AG10803 (cell line): ENCODE measurements around the gene TMEM42.

ENCODE experiments used
- DNase-seq: peaks from one replicate; pipeline ENCODE4 v3.0.0; 2010; ENCODE audit warnings: low read depth
- H3K4me3 ChIP-seq: 2 replicates; pipeline ENCODE4 v1.5.1; 2011; ENCODE audit warnings: mild to moderate bottlenecking, low read length, control low read depth
- CTCF ChIP-seq: conservative IDR thresholded peaks from 2 replicates; pipeline ENCODE4 v1.5.1; 2011; ENCODE audit warnings: mild to moderate bottlenecking, low read length, control low read depth, inconsistent platforms

Gene TMEM42

GRCh38 chr3:44909063-44909462, 47.4 kb downstream of the TMEM42 start:
- no peak overlapping the region for H3K4me3 ChIP-seq
- no peak for TF ChIP-seq CTCF
- DNase-seq: no peak

- no peak for TF ChIP-seq CTCF
- DNase-seq: no peak
- no peak overlapping the region for H3K4me3 ChIP-seq
Measured at GRCh38 chr3:44910693-44911092, 49.0 kb downstream of the TMEM42 start.

GRCh38 chr3:44913868-44914468, 52.3 kb downstream of the TMEM42 start:
- DNase-seq: peak; percentile 67
- TF ChIP-seq CTCF: peak; percentile 92

GRCh38 chr3:44914936-44915335, 53.2 kb downstream of the TMEM42 start:
- no peak overlapping the region for H3K4me3 ChIP-seq
- peak; percentile 50 for TF ChIP-seq CTCF
- no peak for DNase-seq

More at GRCh38 chr3:44913868-44914468, 52.3 kb downstream of the TMEM42 start:
- no peak overlapping the region for H3K4me3 ChIP-seq
